Measurements from ENCODE around the gene TEX22. TPM values are rescaled to one million over a fixed set of nuclear protein-coding genes. Genes with fewer than 3 reads are reported as not detected.

TEX22 gene
- total RNA-seq, 1 donor from 2014 or later = 0.60 TPM

- H3K27ac Mint-ChIP-seq (ENCODE audit: unreplicated experiment) = no peak overlapping the region
- no peak for TF ChIP-seq CTCF (IDR thresholded peaks at IDR 0.05)
- no peaks in the 10 kb centered on the region for H3K27me3 Mint-ChIP-seq (ENCODE audit: low read depth)
- H3K36me3 Mint-ChIP-seq (ENCODE audit: low read depth) = no peaks in the 10 kb centered on the region
- H3K4me3 Mint-ChIP-seq (ENCODE audit: unreplicated experiment) = peak overlapping the region; percentile 68
- no peak for DNase-seq (ENCODE audit: low spot score)
- H3K9me3 Mint-ChIP-seq (ENCODE audit: low read depth) = no peaks in the 10 kb centered on the region
- H3K4me1 Mint-ChIP-seq (ENCODE audit: low read depth) = peaks cover 40% of the 10 kb centered on the region
Measured at GRCh38 chr14:105418269-105419194, 20.2 kb downstream of the TEX22 start.

GRCh38 chr14:105419195-105420091 lies 21.1 kb downstream of the TEX22 start, which contains the start of gene MTA1:
MTA1 (plus strand) TSS chr14:105419827; CDS start chr14:105420036, 209 bp downstream.
- Mint-ChIP-seq H3K36me3 (ENCODE audit: low read depth) (no peaks in the 10 kb centered on the region), H3K4me3 (ENCODE audit: unreplicated experiment) (peak within 1 kb of the TSS; percentile 85), H3K4me1 (ENCODE audit: low read depth) (peaks cover 40% of the 10 kb centered on the region), H3K9me3 (ENCODE audit: low read depth) (no peaks in the 10 kb centered on the region), H3K27me3 (ENCODE audit: low read depth) (no peaks in the 10 kb centered on the region), H3K27ac (ENCODE audit: unreplicated experiment) (peak within 1 kb of the TSS; percentile 8)
- DNase-seq (ENCODE audit: low spot score) = no peak
- no peak for TF ChIP-seq CTCF (IDR thresholded peaks at IDR 0.05)

- H3K27me3 Mint-ChIP-seq (ENCODE audit: low read depth) = no peaks in the 10 kb centered on the region
- DNase-seq (ENCODE audit: low spot score) = no peak
- no peaks in the 10 kb centered on the region for H3K36me3 Mint-ChIP-seq (ENCODE audit: low read depth)
- no peak for TF ChIP-seq CTCF (IDR thresholded peaks at IDR 0.05)
- peak overlapping the region; percentile 80 for H3K27ac Mint-ChIP-seq (ENCODE audit: unreplicated experiment)
- no peaks in the 10 kb centered on the region for H3K9me3 Mint-ChIP-seq (ENCODE audit: low read depth)
- H3K4me1 Mint-ChIP-seq (ENCODE audit: low read depth) = peaks cover 37% of the 10 kb centered on the region
- H3K4me3 Mint-ChIP-seq (ENCODE audit: unreplicated experiment) = peak overlapping the region; percentile 85
Measured at GRCh38 chr14:105420101-105420973, 22.0 kb downstream of the TEX22 start.

GRCh38 chr14:105420974-105421674 lies 22.8 kb downstream of the TEX22 start:
- Mint-ChIP-seq H3K27ac (ENCODE audit: unreplicated experiment) (peak overlapping the region; percentile 80), H3K4me3 (ENCODE audit: unreplicated experiment) (peak overlapping the region; percentile 85), H3K4me1 (ENCODE audit: low read depth) (peaks cover 31% of the 10 kb centered on the region), H3K9me3 (ENCODE audit: low read depth) (no peaks in the 10 kb centered on the region), H3K27me3 (ENCODE audit: low read depth) (no peaks in the 10 kb centered on the region), H3K36me3 (ENCODE audit: low read depth) (peaks cover 1% of the 10 kb centered on the region)
- TF ChIP-seq CTCF (IDR thresholded peaks at IDR 0.05) = no peak
- DNase-seq (ENCODE audit: low spot score) = no peak
